Small intestine (tissue), 7 donors: Measurements from ENCODE around the gene ADGRF3. TPM values are rescaled to one million over a fixed set of nuclear protein-coding genes. Genes with fewer than 3 reads are reported as not detected.
"Not testable (repeated sequence)": the region's sequence is repeated elsewhere in the genome, so short reads cannot be mapped to it uniquely, and the experiment has no call there.

Experiments used
- DNase-seq, 2 donors: peaks; one replicate each; pipeline versions ENCODE4 v3.0.0 to v3.0.0-alpha.2; 2013
- FAIRE-seq: peaks from 2 replicates; lab custom pipeline; 2012; peaks lifted over from hg19 to GRCh38; lab: Jason Lieb, UNC
- H3K27ac ChIP-seq, 3 donors: one replicate each; pipeline ENCODE4 v1.5.1; 2013; ENCODE audit warnings: low read length in 2 of 3, mild to moderate bottlenecking in 2 of 3, control low read depth in 1 of 3, inconsistent platforms in 1 of 3, low read depth in 1 of 3, moderate library complexity in 1 of 3
- H3K27me3 ChIP-seq, 3 donors: one replicate each; pipeline ENCODE4 v1.6.1; 2013; ENCODE audit warnings: low read length in 3 of 3, inconsistent platforms in 1 of 3; ENCODE audit not compliant: control insufficient read depth in 3 of 3, insufficient read depth in 3 of 3
- H3K36me3 ChIP-seq, 3 donors: one replicate each; pipeline ENCODE4 v1.6.1; 2013; ENCODE audit warnings: low read length in 3 of 3, inconsistent platforms in 1 of 3, low read depth in 1 of 3, mild to moderate bottlenecking in 1 of 3, moderate library complexity in 1 of 3; ENCODE audit not compliant: control insufficient read depth in 3 of 3, insufficient read depth in 2 of 3
- H3K4me1 ChIP-seq, 3 donors: one replicate each; pipeline ENCODE4 v1.6.1; 2013; ENCODE audit warnings: low read length in 2 of 3, inconsistent platforms in 1 of 3, low read depth in 1 of 3, mild to moderate bottlenecking in 1 of 3, moderate library complexity in 1 of 3; ENCODE audit not compliant: control insufficient read depth in 3 of 3, insufficient read depth in 2 of 3
- H3K4me3 ChIP-seq, 3 donors: one replicate each; pipeline ENCODE4 v1.5.1; 2013; ENCODE audit warnings: low read length in 3 of 3, control low read depth in 1 of 3, inconsistent platforms in 1 of 3, low read depth in 1 of 3, mild to moderate bottlenecking in 1 of 3, moderate library complexity in 1 of 3
- H3K9me3 ChIP-seq, 2 donors: one replicate each; pipeline ENCODE4 v1.6.1; 2013; ENCODE audit warnings: low read depth in 1 of 2, low read length in 1 of 2; ENCODE audit not compliant: control insufficient read depth in 2 of 2, insufficient read depth in 1 of 2
- WGBS, 3 donors: extraction: QIAGEN DNeasy Blood & Tissue Kit; methylation state at CpG; one replicate each; pipeline ENCODE4 v1.1.7; 2013; 5-methylcytosine and 5-hydroxymethylcytosine counted together
- polyA plus RNA-seq, 4 donors: library from polyadenylated mRNA; stranded (reverse) in 3 of 4; unstranded in 1 of 4; fragments of 200-250 nt in 3 of 4; fragments of 120-200 nt in 1 of 4; gene quantifications; one replicate each; pipeline versions ENCODE4 v1.2.1 to v1.2.3, GENCODE V29; 2013
- donor health status: healthy with polysubstance abuse.
- donor health status: control.
- donor health status: control.
- donor health status: Bipolar disorder and iron deficiency.
- donor health status: healthy.

ADGRF3 gene
- polyA plus RNA-seq, 4 donors = 0.09 to 1.2 TPM; not detected in 2

- FAIRE-seq = no peak
- WGBS, 3 donors = 32 to 69% (median 50%) methylated on average over 6 of the region's 6 CpGs
- H3K4me3 ChIP-seq = no peak overlapping the region
- no peaks in the 10 kb centered on the region for H3K9me3 ChIP-seq
- H3K27me3 ChIP-seq = peaks cover 0 to 10% (median 0%) of the 10 kb centered on the region in 3 donors
- H3K36me3 ChIP-seq = no peaks in the 10 kb centered on the region
- no peak overlapping the region for H3K27ac ChIP-seq
- no peak for DNase-seq
- peaks cover 0 to 2% (median 0%) of the 10 kb centered on the region in 3 donors for H3K4me1 ChIP-seq
Observed at GRCh38 chr2:26305540-26305939, 41.0 kb downstream of the ADGRF3 start.

DNA sequence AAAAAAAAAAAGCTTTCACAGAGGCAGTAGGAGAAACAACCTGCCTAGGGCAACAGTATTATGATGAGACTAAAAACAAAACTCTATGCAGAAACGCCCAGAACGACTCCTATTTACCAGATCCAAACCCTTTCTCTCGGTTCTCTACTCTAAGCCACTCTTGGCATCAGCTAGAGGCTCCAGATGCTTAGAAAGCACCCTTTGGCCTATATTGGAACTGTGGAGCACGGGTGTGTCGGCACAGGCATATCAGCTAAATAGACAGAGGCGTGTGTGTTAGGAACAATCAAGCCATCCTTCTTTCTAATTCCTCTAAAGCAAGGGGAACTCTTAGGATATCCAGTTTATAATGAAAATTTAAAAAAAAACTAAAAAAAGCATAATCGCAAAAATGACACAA is 41.5 kb downstream of the ADGRF3 start:
- H3K27me3 ChIP-seq = peaks cover 0 to 10% (median 0%) of the 10 kb centered on the region in 3 donors
- not testable (repeated sequence) for H3K4me1 ChIP-seq, H3K9me3 ChIP-seq, FAIRE-seq, H3K27ac ChIP-seq, H3K36me3 ChIP-seq, H3K4me3 ChIP-seq
- DNase-seq = peak in 1 of 2 donors; percentile 85
- WGBS, 3 donors = 11 to 60% (median 44%) methylated on average over 7 of the region's 7 CpGs

- DNase-seq (no peak), FAIRE-seq (no peak)
- H3K27ac ChIP-seq = no peak overlapping the region
Observed at GRCh38 chr2:26302846-26303245, 43.7 kb downstream of the ADGRF3 start.

DNA sequence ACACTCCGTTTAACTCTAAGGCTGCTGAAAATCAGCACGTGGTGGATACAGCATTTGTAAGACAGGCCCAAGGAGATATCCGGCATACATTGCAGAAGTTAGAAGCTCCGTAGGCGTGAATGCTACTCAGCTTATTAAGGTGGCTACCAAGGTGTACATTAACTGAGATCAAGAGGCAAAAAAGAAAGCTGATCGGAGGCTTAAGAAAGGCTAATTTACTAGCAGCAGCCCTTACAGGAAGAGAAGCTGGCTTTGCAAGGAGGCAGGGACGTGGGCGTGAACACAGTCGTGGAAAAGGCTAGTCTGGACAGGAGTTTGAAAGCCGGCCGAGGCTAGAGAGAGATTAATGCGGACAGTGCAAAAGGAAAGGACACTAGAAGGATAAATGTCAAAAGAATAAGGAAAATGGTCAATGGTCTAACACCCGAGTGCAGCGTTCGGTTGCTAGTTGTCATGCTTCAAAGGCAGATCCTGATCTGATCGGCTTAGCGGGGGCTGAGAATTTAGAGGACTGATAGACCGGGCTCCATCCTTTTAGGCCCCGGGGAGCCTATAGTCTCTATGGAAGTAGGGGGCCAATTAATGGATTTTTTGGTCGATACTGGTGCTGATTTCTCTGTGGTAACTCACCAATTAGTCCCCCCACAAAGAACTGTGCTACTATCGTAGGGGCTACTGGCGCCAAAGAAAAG is 46.2 kb downstream of the ADGRF3 start:
- Histone ChIP-seq H3K4me3 (peak overlapping the region in 1 of 3 donors; percentile 48), H3K9me3 (no peaks in the 10 kb centered on the region), H3K27me3 (peaks cover 0 to 47% (median 0%) of the 10 kb centered on the region in 3 donors), H3K4me1 (peaks cover 0 to 10% (median 4%) of the 10 kb centered on the region in 3 donors), H3K27ac (peak overlapping the region in 2 of 3 donors; percentile 82 to 83), H3K36me3 (no peaks in the 10 kb centered on the region)
- FAIRE-seq = no peak
- peak in 1 of 2 donors; percentile 70 for DNase-seq
- 36 to 42% (median 38%) methylated on average over 22 of the region's 22 CpGs for WGBS, 3 donors

More at GRCh38 chr2:26302846-26303245, 43.7 kb downstream of the ADGRF3 start:
- no peaks in the 10 kb centered on the region for H3K9me3 ChIP-seq
- H3K4me1 ChIP-seq = peaks cover 0 to 10% (median 4%) of the 10 kb centered on the region in 3 donors
- 49 to 85% (median 64%) methylated on average over 6 of the region's 6 CpGs for WGBS, 3 donors
- H3K27me3 ChIP-seq = peaks cover 0 to 25% (median 0%) of the 10 kb centered on the region in 3 donors
- H3K36me3 ChIP-seq = no peaks in the 10 kb centered on the region
- no peak overlapping the region for H3K4me3 ChIP-seq

DNA sequence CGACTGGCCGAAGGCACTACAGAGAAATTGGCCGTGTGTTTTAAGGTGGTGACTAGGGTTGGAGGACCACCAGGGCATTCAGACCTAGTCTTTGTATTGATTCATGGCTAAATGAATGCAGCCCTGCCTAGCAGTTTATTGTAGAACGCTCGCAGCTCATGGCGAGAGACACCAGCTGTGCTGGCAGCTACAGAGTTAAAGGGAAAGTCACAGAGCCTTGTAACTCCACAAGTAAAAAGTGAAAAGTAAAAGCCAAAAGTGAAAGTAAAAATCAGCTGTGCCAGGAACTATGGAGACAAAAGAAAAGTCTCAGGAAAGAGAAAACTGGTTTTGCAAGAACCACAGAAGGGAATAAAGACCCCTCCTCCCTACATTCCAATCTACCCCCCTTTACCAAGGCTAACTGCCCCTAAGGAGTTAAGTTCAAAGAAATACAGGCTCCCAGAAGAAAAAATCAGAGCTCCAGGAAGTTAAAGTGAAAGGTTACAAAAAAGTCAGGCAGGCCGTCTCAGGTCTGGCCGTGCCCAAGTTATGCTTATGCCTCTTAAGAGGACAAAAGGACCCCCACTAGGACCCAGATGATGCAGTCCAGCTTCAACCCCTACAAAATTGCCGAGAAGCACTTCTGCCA is 47.0 kb downstream of the ADGRF3 start:
- Histone ChIP-seq H3K4me3 (peak overlapping the region; percentile 31 to 51 (median 48)), H3K27ac (peak overlapping the region; percentile 36 to 84 (median 82)), H3K27me3 (peaks cover 0 to 52% (median 0%) of the 10 kb centered on the region in 3 donors), H3K9me3 (no peaks in the 10 kb centered on the region), H3K4me1 (peaks cover 0 to 10% (median 4%) of the 10 kb centered on the region in 3 donors), H3K36me3 (no peaks in the 10 kb centered on the region)
- 1 to 4% (median 2%) methylated on average over 9 of the region's 9 CpGs for WGBS, 3 donors
- DNase-seq (peak; percentile 77 to 85), FAIRE-seq (no peak)

GRCh38 chr2:26298638-26299393 is 47.8 kb downstream of the ADGRF3 start:
- no peaks in the 10 kb centered on the region for H3K9me3 ChIP-seq
- peaks cover 0 to 52% (median 0%) of the 10 kb centered on the region in 3 donors for H3K27me3 ChIP-seq
- H3K36me3 ChIP-seq = no peaks in the 10 kb centered on the region
- peaks cover 0 to 10% (median 4%) of the 10 kb centered on the region in 3 donors for H3K4me1 ChIP-seq
- peak overlapping the region; percentile 31 to 51 (median 48) for H3K4me3 ChIP-seq
- peak; percentile 50 to 80 for DNase-seq
- FAIRE-seq = no peak
- peak overlapping the region; percentile 34 to 82 (median 47) for H3K27ac ChIP-seq
- WGBS, 3 donors = 7 to 10% (median 9%) methylated on average over 30 of the region's 30 CpGs

DNA sequence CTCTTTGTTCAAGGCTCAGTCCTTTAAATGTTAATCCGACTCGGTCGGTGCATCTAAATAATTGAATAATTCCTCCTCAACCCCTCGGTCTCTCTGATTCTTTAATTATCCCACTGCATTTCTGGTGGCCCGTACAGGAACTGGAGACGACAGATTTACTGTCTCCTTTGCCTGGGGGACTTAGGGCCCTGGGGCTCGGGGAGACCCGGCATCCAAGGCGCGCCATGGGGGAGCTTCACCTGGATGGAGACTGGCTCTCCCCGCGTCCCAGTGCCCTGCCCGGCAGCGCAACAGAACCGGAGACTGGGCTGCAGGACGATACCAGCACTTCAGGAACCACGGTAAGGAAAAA is 48.3 kb downstream of the ADGRF3 start:
- FAIRE-seq = no peak
- peak overlapping the region in 2 of 3 donors; percentile 48 to 51 for H3K4me3 ChIP-seq
- no peak for DNase-seq

GRCh38 chr2:26297061-26297460 is 49.5 kb downstream of the ADGRF3 start:
- Histone ChIP-seq H3K9me3 (no peaks in the 10 kb centered on the region), H3K36me3 (no peaks in the 10 kb centered on the region), H3K4me3 (no peak overlapping the region), H3K4me1 (peaks cover 0 to 10% (median 4%) of the 10 kb centered on the region in 3 donors), H3K27me3 (peaks cover 0 to 49% (median 0%) of the 10 kb centered on the region in 3 donors), H3K27ac (no peak overlapping the region)
- no peak for FAIRE-seq
- DNase-seq = no peak
- WGBS, 3 donors = 88 to 93% (median 90%) methylated on average over 3 of the region's 3 CpGs

More for the DNA sequence above, 48.3 kb downstream of the ADGRF3 start:
- Histone ChIP-seq H3K9me3 (no peaks in the 10 kb centered on the region), H3K27me3 (peaks cover 0 to 52% (median 0%) of the 10 kb centered on the region in 3 donors), H3K4me1 (peaks cover 0 to 10% (median 4%) of the 10 kb centered on the region in 3 donors), H3K36me3 (no peaks in the 10 kb centered on the region), H3K27ac (peak overlapping the region in 2 of 3 donors; percentile 47 to 82)
- 48 to 80% (median 53%) methylated on average over 17 of the region's 17 CpGs for WGBS, 3 donors
